Osteocyte (in vitro differentiated cells): ENCODE data around the gene RAPSN. TPM values are rescaled to one million over a fixed set of nuclear protein-coding genes. Genes with fewer than 3 reads are reported as not detected.

Source experiments
- DNase-seq: peaks from one replicate; pipeline ENCODE4 v3.0.0; 2021; ENCODE audit warnings: mixed read lengths; ENCODE audit not compliant: unreplicated experiment; ENCODE audit errors: extremely low spot score
- H3K27ac Mint-ChIP-seq: one replicate; pipeline ENCODE4 v1.8.0; 2021; ENCODE audit warnings: mild to moderate bottlenecking, mixed read lengths; ENCODE audit not compliant: unreplicated experiment
- H3K27me3 Mint-ChIP-seq: one replicate; pipeline ENCODE4 v1.8.0; 2021; ENCODE audit warnings: mixed read lengths; ENCODE audit not compliant: unreplicated experiment
- H3K36me3 Mint-ChIP-seq: one replicate; pipeline ENCODE4 v1.8.0; 2021; ENCODE audit warnings: mixed read lengths; ENCODE audit not compliant: unreplicated experiment
- H3K4me1 Mint-ChIP-seq: one replicate; pipeline ENCODE4 v1.8.0; 2021; ENCODE audit warnings: mixed read lengths; ENCODE audit not compliant: unreplicated experiment
- H3K4me3 Mint-ChIP-seq: one replicate; pipeline ENCODE4 v1.8.0; 2021; ENCODE audit warnings: mild to moderate bottlenecking, moderate library complexity, mixed read lengths; ENCODE audit not compliant: unreplicated experiment
- H3K9me3 Mint-ChIP-seq: one replicate; pipeline ENCODE4 v1.8.0; 2021; ENCODE audit warnings: mixed read lengths; ENCODE audit not compliant: unreplicated experiment
- total RNA-seq: library from RNA; stranded (reverse); gene quantifications from 2 replicates; pipeline ENCODE4 v1.2.1, GENCODE V29; 2021
- TF ChIP-seq, protein P1 (sequence below): fragments of 200-600 bp; sonication (generic); IDR thresholded peaks from 2 replicates; pipeline ENCODE4 v1.5.0; 2021; ENCODE audit warnings: antibody characterized with exemption, mild to moderate bottlenecking, moderate library complexity

Gene RAPSN
- total RNA-seq, 1 donor from 2014 or later = 0.24 TPM

- H3K9me3 Mint-ChIP-seq = no peaks in the 10 kb centered on the region
- peak overlapping the region; percentile 74 for H3K27ac Mint-ChIP-seq
- no peak overlapping the region for H3K4me3 Mint-ChIP-seq
- peaks cover 36% of the 10 kb centered on the region for H3K4me1 Mint-ChIP-seq
- no peaks in the 10 kb centered on the region for H3K27me3 Mint-ChIP-seq
- TF ChIP-seq, protein P1, sequence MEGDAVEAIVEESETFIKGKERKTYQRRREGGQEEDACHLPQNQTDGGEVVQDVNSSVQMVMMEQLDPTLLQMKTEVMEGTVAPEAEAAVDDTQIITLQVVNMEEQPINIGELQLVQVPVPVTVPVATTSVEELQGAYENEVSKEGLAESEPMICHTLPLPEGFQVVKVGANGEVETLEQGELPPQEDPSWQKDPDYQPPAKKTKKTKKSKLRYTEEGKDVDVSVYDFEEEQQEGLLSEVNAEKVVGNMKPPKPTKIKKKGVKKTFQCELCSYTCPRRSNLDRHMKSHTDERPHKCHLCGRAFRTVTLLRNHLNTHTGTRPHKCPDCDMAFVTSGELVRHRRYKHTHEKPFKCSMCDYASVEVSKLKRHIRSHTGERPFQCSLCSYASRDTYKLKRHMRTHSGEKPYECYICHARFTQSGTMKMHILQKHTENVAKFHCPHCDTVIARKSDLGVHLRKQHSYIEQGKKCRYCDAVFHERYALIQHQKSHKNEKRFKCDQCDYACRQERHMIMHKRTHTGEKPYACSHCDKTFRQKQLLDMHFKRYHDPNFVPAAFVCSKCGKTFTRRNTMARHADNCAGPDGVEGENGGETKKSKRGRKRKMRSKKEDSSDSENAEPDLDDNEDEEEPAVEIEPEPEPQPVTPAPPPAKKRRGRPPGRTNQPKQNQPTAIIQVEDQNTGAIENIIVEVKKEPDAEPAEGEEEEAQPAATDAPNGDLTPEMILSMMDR = no peak
- DNase-seq = no peak
- H3K36me3 Mint-ChIP-seq = peaks cover 19% of the 10 kb centered on the region
Observed at GRCh38 chr11:47413351-47413750, 35.6 kb downstream of the RAPSN start.

DNA sequence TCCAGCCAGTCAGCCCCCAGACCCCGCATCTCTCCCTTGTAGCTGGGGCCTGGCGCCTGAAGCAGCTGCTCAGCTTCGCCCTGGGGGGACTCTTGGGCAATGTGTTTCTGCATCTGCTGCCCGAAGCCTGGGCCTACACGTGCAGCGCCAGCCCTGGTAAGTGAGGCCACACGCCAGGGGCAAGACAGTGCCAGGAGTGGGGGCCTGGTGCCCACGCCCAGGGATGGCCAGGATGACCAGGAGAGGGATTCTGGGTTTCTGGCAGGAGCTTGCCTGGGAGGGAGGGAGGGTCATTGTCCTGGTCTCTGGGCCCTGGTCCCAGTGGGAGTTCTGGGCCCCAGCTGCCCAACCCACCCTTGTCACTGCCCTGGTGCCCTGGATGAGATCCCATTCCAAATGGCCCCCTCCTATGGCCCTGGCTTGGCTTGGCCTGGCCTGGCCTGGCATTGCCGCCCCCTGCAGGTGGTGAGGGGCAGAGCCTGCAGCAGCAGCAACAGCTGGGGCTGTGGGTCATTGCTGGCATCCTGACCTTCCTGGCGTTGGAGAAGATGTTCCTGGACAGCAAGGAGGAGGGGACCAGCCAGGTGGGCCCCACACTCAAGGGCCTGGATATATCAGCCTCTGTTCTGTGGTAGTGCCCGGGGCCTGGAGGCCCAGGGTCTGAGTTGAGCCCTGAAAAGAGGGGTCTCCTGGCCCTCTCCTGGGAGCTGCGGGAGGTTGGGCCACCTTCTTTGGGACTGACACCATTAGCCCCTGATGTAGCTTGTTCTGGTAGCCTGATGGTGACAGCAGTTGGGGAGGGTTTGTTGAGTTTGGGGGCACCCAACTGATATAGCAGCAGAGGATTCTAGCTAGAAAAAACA lies 36.8 kb downstream of the RAPSN start:
- H3K4me1 Mint-ChIP-seq = peaks cover 44% of the 10 kb centered on the region
- H3K36me3 Mint-ChIP-seq = peaks cover 15% of the 10 kb centered on the region
- no peaks in the 10 kb centered on the region for H3K27me3 Mint-ChIP-seq
- H3K9me3 Mint-ChIP-seq = no peaks in the 10 kb centered on the region
- TF ChIP-seq, protein P1 = peak; percentile 75
- H3K4me3 Mint-ChIP-seq = no peak overlapping the region
- peak; percentile 90 for DNase-seq
- no peak overlapping the region for H3K27ac Mint-ChIP-seq

DNA sequence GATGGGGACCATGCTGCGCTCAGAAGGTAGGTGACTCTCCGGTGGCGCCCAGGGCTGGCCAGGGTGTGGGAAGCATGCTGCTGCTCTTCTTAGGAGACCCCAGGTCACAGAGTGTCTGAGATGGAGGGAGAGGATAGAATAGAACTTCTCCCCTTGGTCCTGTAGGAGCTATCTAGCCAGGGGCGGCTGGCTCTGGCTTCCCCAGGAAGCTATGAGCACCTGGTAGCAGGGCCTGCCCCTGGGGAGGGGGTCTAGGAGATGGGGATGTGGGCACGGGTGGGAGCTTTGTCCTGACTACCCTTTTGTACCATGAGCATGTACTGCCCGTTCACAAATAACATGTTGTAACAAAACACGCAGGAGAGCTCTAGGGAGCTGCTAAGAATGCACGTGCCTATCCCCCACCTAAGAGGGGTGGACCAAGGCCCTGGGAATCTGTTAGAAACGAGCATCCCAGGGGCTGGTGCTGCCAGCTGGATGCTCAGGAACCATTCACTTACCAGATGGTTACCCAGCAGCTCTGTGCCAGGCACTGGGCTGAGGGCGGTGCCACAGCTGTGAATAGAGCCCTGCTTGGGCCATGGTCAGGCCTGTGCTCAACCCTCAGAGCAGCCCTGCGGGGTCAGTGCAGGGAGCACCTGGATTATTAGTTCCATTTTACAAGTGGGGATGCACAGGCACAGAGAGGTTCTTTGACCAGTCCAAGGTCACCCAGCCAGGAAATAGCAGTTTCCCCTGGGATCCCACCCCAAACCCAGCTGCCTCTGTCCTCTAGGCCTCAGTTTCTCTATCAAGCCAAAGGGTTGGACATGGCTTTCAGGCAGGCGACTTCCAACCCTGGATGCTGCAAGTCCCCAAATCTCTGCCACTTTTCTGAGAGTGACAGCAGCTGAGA lies 38.3 kb downstream of the RAPSN start:
- DNase-seq = no peak
- Mint-ChIP-seq H3K4me3 (no peak overlapping the region), H3K4me1 (peaks cover 37% of the 10 kb centered on the region), H3K9me3 (no peaks in the 10 kb centered on the region), H3K36me3 (peaks cover 15% of the 10 kb centered on the region), H3K27me3 (no peaks in the 10 kb centered on the region), H3K27ac (no peak overlapping the region)
- TF ChIP-seq, protein P1 = no peak

DNA sequence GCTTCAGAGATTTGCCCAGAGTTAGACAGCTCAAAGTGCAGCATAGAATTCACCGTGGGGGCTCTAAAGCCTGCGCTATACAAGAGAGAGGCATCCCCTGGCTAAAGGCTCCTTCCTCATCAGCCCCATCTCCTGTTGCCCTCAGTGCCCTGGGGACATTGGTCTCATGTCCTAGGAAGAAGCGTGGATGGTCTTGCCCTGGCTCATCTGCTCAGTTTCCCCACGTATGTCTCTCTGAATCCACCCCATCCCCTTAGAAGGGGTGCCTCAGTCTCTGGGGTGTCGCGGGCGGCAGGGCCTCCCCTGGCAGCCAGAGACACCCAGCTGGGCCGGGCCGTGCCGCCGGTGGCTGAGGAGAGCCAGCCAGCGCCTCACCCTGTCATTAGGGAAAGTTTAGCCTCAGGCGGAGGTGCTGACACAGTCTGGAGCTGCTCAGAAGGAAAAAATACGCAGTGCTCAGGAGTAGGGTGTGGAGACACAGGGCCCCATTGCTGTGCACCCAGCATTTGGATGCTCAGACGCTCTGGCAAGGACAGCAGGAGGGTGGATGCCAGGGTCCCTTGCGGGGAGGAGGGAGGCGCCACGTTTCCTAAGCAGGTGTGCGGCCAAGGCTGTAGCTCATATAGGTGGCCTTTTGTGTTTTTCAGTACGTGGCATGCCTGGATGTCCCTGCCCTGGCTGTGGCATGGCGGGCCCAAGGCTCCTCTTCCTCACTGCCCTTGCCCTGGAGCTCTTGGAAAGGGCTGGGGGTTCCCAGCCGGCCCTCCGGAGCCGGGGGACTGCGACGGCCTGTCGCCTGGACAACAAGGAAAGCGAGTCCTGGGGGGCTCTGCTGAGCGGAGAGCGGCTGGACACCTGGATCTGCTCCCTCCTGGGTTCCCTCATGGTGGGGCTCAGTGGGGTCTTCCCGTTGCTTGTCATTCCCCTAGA lies 39.2 kb downstream of the RAPSN start:
- Mint-ChIP-seq H3K27ac (peak overlapping the region; percentile 98), H3K4me3 (peak overlapping the region; percentile 98), H3K4me1 (peaks cover 31% of the 10 kb centered on the region), H3K36me3 (peaks cover 11% of the 10 kb centered on the region), H3K27me3 (no peaks in the 10 kb centered on the region), H3K9me3 (no peaks in the 10 kb centered on the region)
- TF ChIP-seq, protein P1 = no peak
- DNase-seq = no peak
